Calu3 (cell line): ENCODE results near the gene DUS2. TPM values are rescaled to one million over a fixed set of nuclear protein-coding genes. Genes with fewer than 3 reads are reported as not detected.
"Not testable (repeated sequence)": the region's sequence is repeated elsewhere in the genome, so short reads cannot be mapped to it uniquely, and the experiment has no call there.

ENCODE experiments used
- BruUV-seq: library from RNA; stranded (reverse); fragments of 400-500 nt; replicated peaks from 2 replicates; lab custom pipeline; 2021; lab: Mats Ljungman, UMichigan
- CTCF ChIA-PET: fragments of 300-600 bp; sonication (Branson Sonifier 250); formaldehyde crosslinking; loops from one replicate; lab custom pipeline; 2022; ENCODE audit warnings: antibody characterized with exemption; lab: Charles Lee
- DNase-seq: peaks from one replicate; pipeline ENCODE4 v3.0.0; 2022
- H3K27ac Mint-ChIP-seq: one replicate; pipeline ENCODE4 v1.8.0; 2022; ENCODE audit warnings: mixed read lengths; ENCODE audit not compliant: unreplicated experiment
- H3K27me3 Mint-ChIP-seq: one replicate; pipeline ENCODE4 v1.8.0; 2022; ENCODE audit warnings: mixed read lengths; ENCODE audit not compliant: unreplicated experiment
- H3K36me3 Mint-ChIP-seq: one replicate; pipeline ENCODE4 v1.8.0; 2022; ENCODE audit warnings: mild to moderate bottlenecking, moderate library complexity, mixed read lengths; ENCODE audit not compliant: insufficient read depth, unreplicated experiment
- H3K4me1 Mint-ChIP-seq: one replicate; pipeline ENCODE4 v1.8.0; 2022; ENCODE audit warnings: mild to moderate bottlenecking, low read depth, mixed read lengths; ENCODE audit not compliant: unreplicated experiment
- H3K4me3 Mint-ChIP-seq: one replicate; pipeline ENCODE4 v1.8.0; 2022; ENCODE audit warnings: mild to moderate bottlenecking, low read depth, moderate library complexity, mixed read lengths; ENCODE audit not compliant: unreplicated experiment
- H3K9me3 Mint-ChIP-seq: one replicate; pipeline ENCODE4 v1.8.0; 2022; ENCODE audit warnings: low read depth, mixed read lengths; ENCODE audit not compliant: unreplicated experiment
- CTCF ChIP-seq: fragments of 200-600 bp; IDR thresholded peaks from one replicate; pipeline ENCODE4 v1.8.0; 2022; ENCODE audit warnings: antibody characterized with exemption; ENCODE audit not compliant: unreplicated experiment
- intact Hi-C: fragments of 100-400 bp; cut with micrococcal nuclease; formaldehyde crosslinking; loops from one replicate; pipeline ENCODE4 v1.10.0; 2022; ENCODE audit not compliant: unreplicated experiment
- total RNA-seq: library from RNA; stranded (reverse); gene quantifications from 2 replicates; pipeline ENCODE4 v1.2.3, GENCODE V29; 2022

DUS2 gene
- total RNA-seq, 1 experiment from 2014 or later: 33.5 TPM

GRCh38 chr16:68117884-68118283 is 94.8 kb downstream of the DUS2 start:
- BruUV-seq: no TSS peak
- CTCF ChIA-PET: no interaction called here

GRCh38 chr16:68118954-68119353 is 95.9 kb downstream of the DUS2 start:
- intact Hi-C loops, H3K27me3 Mint-ChIP-seq, H3K27ac Mint-ChIP-seq, H3K9me3 Mint-ChIP-seq, BruUV-seq, H3K4me3 Mint-ChIP-seq, DNase-seq, H3K36me3 Mint-ChIP-seq, H3K4me1 Mint-ChIP-seq, CTCF ChIA-PET: not testable (repeated sequence)

More at GRCh38 chr16:68117884-68118283, 94.8 kb downstream of the DUS2 start:
- H3K27me3 Mint-ChIP-seq: no peaks in the 10 kb centered on the region
- intact Hi-C loops: no loop called here
- peaks cover 5% of the 10 kb centered on the region for H3K36me3 Mint-ChIP-seq
- no peak overlapping the region for H3K4me3 Mint-ChIP-seq
- H3K27ac Mint-ChIP-seq: no peak overlapping the region
- no peak for TF ChIP-seq CTCF
- peaks cover 8% of the 10 kb centered on the region for H3K4me1 Mint-ChIP-seq
- no peak for DNase-seq
- no peaks in the 10 kb centered on the region for H3K9me3 Mint-ChIP-seq

DNA sequence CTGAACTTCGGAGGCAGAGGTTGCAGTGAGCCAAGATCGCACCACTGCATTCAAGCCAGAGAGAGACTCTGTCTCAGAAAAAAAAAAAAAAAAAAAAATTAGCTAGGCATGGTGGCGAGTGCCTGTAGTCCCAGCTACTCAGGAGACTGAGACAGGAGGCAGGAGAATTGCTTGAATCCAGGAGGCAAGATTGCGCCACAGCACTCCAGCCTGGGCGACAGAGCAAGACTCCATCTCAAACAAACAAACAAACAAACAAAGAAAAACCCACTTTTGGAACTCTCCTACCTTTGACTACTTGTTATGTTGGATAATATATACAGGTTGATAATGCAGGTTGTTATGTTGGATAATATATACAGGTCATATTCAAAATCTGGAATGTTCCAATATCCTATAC is 97.4 kb downstream of the DUS2 start:
- H3K36me3 Mint-ChIP-seq, H3K27ac Mint-ChIP-seq, BruUV-seq, H3K9me3 Mint-ChIP-seq, H3K4me3 Mint-ChIP-seq, DNase-seq, H3K27me3 Mint-ChIP-seq, H3K4me1 Mint-ChIP-seq, intact Hi-C loops: not testable (repeated sequence)
- CTCF ChIA-PET: interaction anchor here (0.6 to 1.0 kb wide), 4 partner anchors 78 to 309 kb away, joined by 3 to 4 read pairs (median 3); partner anchors contain the start of gene SLC7A6

- BruUV-seq: no TSS peak
- no peaks in the 10 kb centered on the region for H3K27me3 Mint-ChIP-seq
- peaks cover 5% of the 10 kb centered on the region for H3K36me3 Mint-ChIP-seq
- H3K27ac Mint-ChIP-seq: no peak overlapping the region
- no peak overlapping the region for H3K4me3 Mint-ChIP-seq
- no peaks in the 10 kb centered on the region for H3K4me1 Mint-ChIP-seq
- no peak for DNase-seq
- intact Hi-C loops: loop anchor here (5.0 kb wide), 1 partner anchor 39 kb away; the partner anchor contains the start of gene NFATC3
- CTCF ChIA-PET: interaction anchor here (0.6 kb wide), 1 partner anchor 64 kb away, joined by 4 read pairs; no protein-coding TSS in a partner anchor
- H3K9me3 Mint-ChIP-seq: no peaks in the 10 kb centered on the region
- no peak for TF ChIP-seq CTCF
Measured at GRCh38 chr16:68126395-68126794, 103.3 kb downstream of the DUS2 start.

GRCh38 chr16:68128577-68129305 is 105.7 kb downstream of the DUS2 start:
- Mint-ChIP-seq H3K4me1 (peaks cover 9% of the 10 kb centered on the region), H3K27ac (no peak overlapping the region), H3K4me3 (no peak overlapping the region), H3K27me3 (no peaks in the 10 kb centered on the region), H3K9me3 (no peaks in the 10 kb centered on the region), H3K36me3 (no peaks in the 10 kb centered on the region)
- CTCF ChIA-PET: interaction anchor here (0.5 to 0.8 kb wide), 2 partner anchors 44 to 312 kb away, joined by 3 read pairs; partner anchors contain the start of gene NFATC3
- TF ChIP-seq CTCF: no peak
- intact Hi-C loops: loop anchor here (5.0 kb wide), 1 partner anchor 41 kb away; the partner anchor contains the start of gene NFATC3
- no TSS peak for BruUV-seq
- no peak for DNase-seq

Other genes starting within 250 kb of the DUS2 start
- gene RANBP10, start 216.7 kb upstream of the DUS2 start, total RNA-seq: 25.5 and 28.2 TPM in 2 replicates
- 1.0 and 1.3 TPM in 2 replicates for gene TSNAXIP1, start 216.4 kb upstream of the DUS2 start, total RNA-seq
- 38.3 and 39.1 TPM in 2 replicates for gene THAP11, start 181.0 kb upstream of the DUS2 start, total RNA-seq
- 210 and 224 TPM in 2 replicates for gene NUTF2, start 176.4 kb upstream of the DUS2 start, total RNA-seq
- gene CENPT, start 175.6 kb upstream of the DUS2 start, total RNA-seq: 46.8 and 54.3 TPM in 2 replicates
- gene EDC4, start 150.2 kb upstream of the DUS2 start, total RNA-seq: 85.8 and 88.1 TPM in 2 replicates
- gene NRN1L, start 138.4 kb upstream of the DUS2 start, total RNA-seq: not detected in 2 replicates
- gene PSKH1, start 130.0 kb upstream of the DUS2 start, total RNA-seq: 41.7 and 49.4 TPM in 2 replicates
- gene CTRL, start 91.4 kb upstream of the DUS2 start, total RNA-seq: 2.6 and 3.4 TPM in 2 replicates
- gene PSMB10, start 86.4 kb upstream of the DUS2 start, total RNA-seq: 79.3 and 103 TPM in 2 replicates
- 14.7 and 15.2 TPM in 2 replicates for gene LCAT, start 79.2 kb upstream of the DUS2 start, total RNA-seq
- 31.7 and 38.0 TPM in 2 replicates for gene SLC12A4, start 54.6 kb upstream of the DUS2 start, total RNA-seq
- not detected in 2 replicates for gene DPEP3, start 42.8 kb upstream of the DUS2 start, total RNA-seq
- not detected in 2 replicates for gene DPEP2, start 23.8 kb upstream of the DUS2 start, total RNA-seq
- gene DPEP2NB, start 7.4 kb upstream of the DUS2 start, total RNA-seq: not detected in 2 replicates
- gene DDX28, start 52 bp upstream of the DUS2 start, total RNA-seq: 16.8 and 21.5 TPM in 2 replicates
- gene NFATC3, start 62.1 kb downstream of the DUS2 start, total RNA-seq: 39.3 and 39.9 TPM in 2 replicates
- gene ESRP2, start 212.8 kb downstream of the DUS2 start, total RNA-seq: 100 and 103 TPM in 2 replicates
- gene PLA2G15, start 222.1 kb downstream of the DUS2 start, total RNA-seq: 16.9 and 22.5 TPM in 2 replicates
- gene SLC7A6, start 241.2 kb downstream of the DUS2 start, total RNA-seq: 38.3 and 45.4 TPM in 2 replicates